ENCODE data around the gene KCP.

KCP gene

DNA sequence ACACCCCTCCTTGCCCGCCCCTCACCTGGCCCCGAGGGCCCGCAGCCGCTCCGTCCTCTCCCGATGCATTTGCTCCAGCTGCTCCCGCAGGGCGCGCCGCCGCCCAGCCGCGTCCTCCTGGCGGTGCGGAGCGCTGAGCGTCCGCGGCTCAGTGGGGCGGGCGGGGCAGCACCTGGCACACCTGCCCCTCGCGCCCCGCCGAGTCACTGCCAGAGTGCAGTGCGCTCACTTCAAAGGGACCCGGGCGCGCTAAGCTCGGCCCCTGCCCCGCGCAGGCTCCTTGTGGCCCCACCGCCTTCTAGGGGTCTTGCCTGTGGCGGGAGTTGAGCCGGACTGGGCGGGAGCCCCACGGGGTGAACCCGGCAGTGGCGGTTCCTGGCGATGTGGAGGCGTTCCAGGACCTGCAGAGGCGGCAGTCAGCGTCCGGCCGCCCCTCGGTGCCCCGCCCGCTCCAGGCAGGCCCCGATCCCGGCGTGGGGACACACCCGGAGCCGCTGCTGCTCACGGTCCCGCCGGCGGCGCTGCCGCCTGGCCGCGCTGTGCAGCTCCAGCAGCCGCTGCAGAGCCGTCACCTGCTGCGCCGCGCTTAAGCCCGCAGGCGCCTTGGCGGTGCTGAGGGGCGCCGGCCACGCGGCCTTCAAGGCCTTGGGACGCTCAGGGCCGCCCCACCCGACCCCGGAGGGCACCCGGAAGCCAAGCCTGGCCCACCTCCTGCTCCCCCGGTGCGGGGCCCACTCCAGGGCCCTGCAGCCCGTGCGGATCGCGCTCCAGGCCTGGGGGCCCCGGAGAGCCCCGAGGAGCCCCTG lies 41.2 kb downstream of the KCP start:
- peak; percentile 32 for DNase-seq

DNA sequence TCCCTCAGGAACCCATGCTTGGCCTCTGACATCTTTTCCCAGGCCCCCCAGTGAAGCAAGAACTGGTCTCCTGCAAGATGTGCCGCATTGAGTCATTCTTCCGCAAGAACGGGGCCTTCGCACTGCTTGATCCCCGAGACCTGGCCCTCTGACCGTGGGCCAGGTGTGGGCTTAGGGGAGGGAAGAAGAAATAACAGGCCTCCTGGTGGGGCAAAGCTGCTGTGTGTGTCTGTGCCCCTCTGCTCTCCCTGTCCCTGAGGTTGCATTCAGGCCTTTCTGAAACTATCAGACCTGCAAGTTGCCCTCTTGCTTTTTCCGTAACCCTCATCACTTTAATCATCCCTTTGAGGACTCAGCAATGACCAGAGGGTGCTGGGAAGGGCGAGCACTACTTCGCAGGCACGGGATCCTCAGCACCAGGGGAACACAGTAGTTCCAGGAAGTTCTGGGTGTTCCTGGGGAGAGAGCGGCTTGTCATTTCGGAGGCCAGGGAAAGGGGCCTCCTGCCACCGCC lies 41.8 kb downstream of the KCP start:
- DNase-seq, result no peak

DNA sequence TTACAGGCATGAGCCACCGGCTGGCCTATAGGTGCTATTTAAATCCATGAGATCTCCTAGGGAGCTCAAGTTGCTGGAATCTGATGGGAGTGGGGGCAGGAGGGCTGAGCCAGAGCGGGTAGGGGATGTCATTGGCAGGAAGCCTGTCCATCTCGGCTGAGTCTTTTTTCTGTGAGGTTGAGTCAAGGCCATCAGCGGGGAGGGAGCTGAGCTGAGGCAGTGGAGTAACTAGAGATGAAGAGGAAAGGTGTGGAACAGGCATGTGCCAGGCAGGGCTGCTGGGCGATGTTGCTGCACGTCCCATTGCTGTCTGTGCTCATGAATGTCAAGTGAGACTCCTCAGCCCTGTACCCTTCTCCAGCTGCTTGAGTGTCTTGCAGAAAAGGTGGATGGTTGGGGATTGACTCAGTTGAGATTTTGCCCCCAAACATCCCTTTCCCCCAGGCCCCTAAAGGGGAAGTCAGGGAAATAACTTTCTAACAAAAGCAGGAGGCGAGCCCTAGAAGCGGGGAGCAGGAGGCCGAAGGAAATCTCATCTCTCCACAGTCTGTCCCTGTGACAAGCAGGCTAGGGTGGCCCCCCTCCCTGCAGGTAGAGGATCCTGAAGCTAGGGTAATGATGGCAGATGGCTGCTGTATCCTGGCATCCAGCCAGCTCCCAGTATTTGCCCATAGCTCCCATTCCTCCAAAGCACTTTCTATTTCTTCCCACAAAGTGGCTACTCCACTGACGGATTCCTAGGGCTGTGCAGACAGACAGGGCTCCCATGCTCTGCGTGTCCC lies 42.5 kb downstream of the KCP start:
- peak; percentile 63 for DNase-seq

DNA sequence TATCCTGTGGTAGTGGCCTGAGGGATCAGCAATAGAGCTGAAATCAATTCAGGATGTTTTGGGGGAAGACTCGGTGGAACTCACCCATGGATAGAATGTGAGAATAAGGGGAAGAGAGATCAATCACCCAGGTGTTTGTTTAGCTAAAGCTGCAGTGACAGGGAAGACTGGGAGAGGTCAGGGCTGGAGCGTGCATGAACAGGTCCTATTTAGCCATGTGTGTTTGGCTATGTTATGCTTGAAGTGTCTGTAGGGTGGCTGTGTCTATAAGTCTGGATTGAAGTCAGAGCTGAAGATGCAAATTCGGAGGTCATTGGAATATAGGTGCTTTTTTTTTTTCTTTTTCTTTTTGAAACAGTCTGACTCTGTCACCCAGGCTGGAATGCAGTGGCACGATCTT lies 43.3 kb downstream of the KCP start:
- no peak for DNase-seq

DNA sequence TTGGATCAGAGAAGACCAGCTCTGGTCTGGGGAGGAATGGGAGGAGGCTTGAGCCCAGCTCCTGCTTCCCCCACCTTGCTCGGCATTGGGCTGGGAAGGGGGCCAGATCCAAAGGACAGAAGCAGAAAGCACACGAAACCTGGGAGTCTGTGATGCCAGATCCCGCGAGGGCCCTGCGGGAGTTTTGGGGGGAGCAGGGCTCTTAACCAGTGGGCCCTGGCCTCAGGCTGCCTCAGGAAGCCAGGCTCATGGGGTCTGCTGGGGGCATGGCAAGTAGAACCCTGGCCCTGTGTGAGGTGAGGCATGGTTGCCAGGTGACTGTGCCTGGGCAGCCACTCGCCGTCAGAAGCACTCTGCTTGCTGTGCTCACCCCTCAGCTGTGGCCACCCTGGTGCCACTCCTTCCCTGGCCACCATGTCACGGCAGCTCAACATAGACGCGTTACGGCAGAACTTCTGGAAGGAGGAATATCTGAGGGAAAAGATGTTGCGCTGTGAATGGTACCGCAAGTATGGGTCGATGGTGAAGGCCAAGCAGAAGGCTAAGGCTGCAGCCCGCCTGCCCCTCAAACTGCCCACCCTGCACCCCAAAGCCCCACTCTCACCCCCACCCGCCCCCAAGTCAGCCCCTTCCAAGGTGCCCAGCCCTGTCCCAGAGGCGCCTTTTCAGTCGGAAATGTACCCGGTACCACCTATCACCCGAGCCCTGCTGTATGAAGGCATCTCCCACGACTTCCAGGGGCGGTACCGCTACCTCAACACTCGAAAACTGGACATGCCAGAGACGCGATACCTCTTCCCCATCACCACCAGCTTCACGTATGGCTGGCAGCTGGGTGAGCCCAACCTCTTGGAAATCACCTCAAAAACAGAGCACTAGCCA lies 44.3 kb downstream of the KCP start:
- no peak for DNase-seq

DNA sequence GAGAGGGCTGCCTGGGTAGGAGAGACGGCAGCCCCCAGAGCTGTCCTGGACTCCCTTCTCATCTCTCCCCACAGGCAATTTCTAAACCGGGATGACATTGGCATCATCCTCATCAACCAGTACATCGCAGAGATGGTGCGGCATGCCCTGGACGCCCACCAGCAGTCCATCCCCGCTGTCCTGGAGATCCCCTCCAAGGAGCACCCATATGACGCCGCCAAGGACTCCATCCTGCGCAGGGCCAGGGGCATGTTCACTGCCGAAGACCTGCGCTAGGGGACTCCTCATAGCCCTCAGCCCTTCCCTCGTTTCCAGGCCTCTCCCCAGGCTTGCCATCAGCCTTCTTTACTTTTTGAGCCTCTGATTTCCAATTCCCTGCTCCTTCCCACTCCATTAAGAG lies 45.2 kb downstream of the KCP start:
- DNase-seq, result no peak

DNA sequence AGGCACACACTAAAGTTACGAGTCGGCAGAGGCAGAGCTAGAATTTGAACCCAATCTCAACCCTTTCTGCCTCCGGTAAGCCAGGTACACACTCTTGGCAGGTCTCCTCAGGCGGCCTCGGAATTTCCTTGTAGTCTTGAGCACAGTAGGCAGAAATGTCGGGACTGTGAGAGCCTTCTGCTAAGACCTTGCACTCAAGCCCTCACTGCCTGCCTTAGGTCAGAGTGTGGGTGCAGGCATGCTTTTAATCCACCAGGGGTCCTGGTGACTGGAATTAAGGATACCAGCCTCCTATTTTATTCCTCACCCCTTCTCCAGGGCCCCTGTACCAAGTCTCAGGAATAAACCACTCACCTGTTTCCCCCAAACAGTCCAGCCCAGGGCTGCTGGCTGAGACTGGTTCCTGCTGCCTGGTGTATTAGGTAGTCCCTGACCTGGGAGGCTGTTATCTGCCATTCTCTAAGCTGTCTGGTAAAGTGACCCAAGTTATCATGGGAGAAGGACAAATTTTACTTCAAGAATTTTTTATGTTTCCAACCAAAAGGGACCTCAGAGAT lies 47.0 kb downstream of the KCP start:
- DNase-seq, result peak; percentile 23

DNA sequence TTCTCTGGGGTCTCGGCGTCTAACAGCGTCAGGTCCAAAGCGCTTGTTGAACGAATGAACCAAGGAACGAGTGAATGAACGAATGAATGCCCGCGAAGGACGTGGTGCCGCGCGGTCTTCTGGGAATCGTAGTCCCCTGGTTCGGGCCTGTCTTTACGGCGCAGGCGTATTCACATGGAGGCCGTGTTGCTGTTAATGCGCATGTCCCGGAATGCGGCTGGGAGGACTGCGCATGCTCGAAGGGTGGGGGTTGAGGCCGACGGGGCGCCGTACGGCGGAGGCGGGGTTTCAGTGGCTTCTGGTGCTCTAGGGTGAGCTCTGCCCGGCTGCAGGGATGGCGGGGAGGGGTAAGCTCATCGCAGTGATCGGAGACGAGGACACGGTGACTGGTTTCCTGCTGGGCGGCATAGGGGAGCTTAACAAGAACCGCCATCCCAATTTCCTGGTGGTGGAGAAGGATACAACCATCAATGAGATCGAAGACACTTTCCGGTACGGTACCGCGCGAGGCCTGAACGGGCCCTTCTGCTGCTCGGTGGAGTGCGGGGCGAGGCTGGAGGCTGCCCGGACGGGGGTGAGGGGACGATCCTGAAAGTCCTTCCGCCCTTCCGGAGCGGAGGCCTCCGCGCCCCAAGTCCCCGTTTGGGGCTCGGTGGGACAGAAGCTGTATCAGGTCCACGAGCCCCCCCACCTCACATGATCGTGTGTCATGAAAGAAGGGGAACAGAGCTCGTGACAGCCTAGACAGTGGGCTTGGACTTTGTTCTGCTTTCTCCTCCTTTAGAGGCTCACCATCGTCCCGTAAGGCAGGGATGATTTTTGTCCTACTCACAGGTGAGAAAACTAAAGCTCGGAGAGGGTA lies 47.7 kb downstream of the KCP start, which contains the start of gene ATP6V1F:
ATP6V1F (plus strand) TSS at position 286 of the 862 bp plus-strand sequence; CDS start at position 335, 49 bp downstream.
- DNase-seq, result peak; percentile 92

DNA sequence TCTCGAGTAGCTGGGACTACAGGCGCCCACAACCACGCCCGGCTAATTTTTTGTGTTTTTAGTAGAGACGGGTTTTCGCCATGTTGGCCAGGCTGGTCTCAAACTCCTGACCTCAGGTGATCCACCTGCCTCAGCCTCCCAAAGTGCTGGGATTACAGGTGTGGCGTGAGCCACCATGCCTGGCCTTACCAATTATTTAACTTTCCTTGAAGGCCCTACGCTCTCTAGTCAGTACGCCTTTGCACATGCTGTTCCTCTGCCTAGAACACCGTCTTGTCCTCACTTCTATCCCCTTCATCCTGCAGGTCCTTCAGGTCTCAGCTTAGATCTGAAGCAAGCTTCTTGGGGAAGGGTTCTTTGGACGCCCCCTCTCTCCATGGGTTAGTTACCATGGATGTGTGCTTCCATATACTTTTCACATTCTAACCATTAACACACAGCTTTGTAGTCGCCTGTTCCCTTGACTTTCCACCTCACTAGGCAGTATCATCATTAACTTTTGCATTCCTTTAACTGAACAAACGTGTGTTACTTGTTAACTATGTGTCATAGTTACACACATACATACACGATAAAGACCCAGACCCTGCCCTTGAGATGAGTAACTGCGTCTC lies 48.4 kb downstream of the KCP start:
- DNase-seq, result no peak

DNA sequence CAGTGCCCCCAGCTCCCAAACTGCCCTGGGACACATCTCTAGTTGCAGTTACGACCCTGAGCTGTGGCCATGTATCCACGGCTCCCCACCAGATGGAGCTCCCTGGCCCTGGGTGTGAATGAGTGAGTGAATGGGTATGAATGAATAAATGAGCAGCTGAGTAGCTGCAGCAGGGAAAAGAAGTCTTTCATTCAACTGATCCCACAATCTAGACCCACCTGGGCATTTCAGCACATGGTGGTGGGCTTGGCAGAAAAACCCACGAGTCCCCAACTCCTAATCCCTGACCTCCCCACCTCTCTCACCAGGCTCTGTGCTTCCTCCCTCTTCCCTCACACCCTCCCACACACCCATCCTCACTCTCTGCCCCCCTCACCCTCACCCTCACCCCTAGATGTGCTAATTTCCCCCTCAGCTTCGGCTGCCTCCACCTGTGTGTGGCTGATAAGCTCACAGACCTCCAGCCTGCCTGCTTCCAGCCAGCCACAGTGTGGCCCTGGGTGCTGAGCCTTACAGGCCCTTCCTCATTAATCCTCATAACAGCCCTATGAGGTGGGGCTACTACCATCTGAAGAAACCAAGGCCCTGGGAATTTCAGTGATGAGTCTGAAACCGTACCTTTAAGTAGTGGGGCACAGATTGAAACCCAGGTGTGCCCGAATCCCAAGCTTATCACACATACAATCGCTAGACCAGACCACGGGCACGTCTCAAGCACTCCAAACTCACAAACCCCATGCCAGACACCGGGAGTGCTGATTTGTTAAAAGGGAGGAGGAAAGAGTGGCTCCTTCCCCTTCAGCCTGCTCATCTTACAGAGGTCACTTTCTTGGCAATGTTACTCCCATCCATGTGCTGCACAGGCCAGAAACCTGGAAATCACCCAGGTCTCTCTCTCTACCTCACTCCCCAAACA lies 50.1 kb downstream of the KCP start:
- DNase-seq, result no peak

DNA sequence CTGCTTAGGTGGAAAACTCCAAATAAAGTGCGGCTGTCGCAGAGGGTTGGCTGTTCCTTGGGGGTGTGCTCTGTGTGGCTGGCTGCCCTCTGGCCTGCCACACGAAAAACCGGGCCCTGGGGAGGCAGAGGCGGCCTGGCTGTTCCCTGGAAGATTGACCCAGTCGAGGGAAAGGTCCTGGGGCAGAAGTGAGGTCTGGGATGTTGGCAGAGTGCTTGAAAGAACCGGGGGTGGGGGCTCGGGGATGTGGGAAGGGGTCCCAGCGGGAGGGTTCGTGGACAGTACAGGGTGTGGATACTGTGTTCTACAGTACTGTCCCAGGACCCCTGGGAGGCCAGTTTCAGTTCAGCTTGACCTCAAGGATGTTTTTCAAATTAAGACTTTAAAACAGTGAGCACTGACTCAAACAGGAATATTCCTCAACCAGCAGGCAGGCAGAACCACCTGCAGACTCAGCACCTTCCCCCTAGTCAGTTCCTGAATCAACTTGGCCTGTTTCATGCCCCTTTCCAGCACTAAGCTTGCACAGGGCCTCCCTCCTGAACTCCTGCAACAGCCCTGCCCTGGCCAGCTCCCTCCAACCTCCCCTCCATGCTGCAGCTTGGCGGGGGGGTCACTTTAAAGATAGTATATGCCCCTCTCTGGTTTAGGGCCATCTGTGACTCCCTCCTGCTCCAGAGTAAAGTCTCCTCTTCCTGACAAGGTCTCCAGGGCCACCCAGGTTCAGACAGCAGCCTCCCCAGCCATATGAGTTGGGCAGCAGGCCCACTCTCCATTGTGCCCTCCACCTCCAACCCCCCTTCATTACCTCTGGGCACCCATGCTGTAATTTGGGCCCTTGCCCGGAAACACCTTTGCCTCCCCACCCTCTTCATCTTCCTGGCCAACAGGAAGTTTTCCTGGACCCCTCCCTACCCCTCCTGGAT lies 51.0 kb downstream of the KCP start:
- no peak for DNase-seq

DNA sequence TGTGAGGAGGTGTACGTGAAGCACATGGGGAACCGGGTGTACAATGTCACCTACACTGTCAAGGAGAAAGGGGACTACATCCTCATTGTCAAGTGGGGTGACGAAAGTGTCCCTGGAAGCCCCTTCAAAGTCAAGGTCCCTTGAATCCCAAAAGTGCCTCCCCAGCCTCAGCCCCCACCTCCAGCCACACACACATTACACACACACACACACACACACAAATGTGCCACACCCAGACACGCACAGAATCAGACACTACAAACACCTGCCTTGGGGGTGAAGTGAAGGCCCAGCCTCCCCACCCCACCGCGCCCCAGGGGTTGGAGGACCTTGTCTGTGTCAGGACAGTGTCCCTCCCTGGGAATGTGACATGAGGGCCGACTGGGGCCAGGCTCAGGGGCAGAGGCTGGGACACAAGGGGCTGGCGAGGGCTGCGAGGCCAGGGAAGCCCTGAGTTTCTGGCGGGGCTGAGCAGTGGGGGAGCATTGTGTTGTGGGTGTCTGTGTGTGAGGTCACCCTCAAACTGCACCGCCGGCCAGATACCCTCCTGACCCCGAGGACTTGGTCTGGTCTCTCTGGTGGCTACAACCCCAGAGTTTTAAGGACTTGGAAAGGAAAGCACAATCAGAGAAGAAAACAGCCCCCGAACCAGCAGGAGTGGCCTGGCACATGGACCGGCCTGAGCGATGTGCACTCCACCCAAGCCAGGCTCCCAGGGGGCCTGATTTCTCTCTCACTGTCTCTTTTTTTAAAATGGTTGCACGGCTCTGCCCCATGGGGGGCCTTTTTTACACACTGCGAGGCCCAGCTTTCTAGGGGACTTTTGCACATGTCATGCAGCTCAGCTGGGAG lies 51.9 kb downstream of the KCP start:
- DNase-seq, result no peak

DNA sequence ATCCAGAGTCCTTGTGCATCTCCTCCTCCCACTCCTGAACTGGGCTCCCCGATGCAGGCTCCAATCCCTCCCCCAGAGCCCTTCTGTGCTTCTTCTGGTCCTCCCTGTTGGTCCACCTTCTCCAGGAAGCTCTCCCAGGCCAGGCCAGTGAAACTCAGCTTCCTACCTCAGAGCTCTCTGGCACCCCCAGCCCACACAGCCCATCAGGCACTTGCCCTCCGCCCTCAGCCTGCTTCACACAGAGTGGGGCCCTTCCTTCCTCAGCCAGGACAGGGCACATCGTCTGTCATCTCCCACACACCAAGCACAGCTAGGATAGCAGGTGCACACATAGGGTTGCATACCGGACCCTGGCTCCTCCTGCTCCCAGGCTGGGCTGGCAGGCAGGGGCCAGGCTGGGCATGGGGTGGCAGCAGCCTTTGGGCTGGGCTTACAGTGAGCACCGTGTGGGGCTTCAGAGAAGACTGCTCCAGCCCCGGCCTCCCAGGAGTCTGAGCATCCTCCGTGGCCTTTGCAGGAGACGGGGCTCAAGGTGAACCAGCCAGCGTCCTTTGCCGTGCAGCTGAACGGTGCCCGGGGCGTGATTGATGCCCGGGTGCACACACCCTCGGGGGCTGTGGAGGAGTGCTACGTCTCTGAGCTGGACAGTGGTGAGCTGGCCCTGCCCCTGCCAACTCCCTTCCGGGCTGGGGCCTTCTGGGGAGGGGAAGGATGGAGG lies 54.3 kb downstream of the KCP start:
- DNase-seq, result no peak

DNA sequence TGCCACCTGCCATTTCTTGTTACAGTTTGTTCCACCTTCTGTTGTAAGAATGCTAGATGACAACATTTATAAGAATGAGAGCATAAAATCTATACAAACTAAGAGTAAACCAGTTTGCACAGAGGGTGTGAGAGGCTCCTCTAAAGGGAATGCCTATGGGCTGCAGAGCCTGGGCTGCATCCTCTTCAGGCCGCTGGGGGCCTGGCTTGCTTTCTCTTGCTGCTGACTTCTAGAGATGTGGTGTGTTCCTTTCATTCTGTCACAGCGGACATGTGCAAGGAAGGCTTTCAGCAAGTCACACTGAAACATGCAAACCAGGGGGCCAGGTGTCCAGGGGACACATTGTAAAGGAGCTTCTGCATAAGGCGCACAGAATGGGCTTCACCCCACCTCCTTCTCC lies 55.0 kb downstream of the KCP start:
- DNase-seq, result no peak

DNA sequence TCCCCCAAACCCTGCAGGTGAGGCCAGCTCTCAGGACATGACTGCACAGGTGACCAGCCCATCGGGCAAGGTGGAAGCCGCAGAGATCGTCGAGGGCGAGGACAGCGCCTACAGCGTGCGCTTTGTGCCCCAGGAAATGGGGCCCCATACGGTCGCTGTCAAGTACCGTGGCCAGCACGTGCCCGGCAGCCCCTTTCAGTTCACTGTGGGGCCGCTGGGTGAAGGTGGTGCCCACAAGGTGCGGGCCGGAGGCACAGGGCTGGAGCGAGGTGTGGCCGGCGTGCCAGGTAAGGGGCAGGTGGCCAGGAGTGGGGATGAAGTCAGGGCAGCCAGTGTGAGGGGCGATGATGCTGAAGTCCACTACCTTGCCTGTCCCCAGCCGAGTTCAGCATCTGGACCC lies 56.1 kb downstream of the KCP start:
- no peak for DNase-seq

DNA sequence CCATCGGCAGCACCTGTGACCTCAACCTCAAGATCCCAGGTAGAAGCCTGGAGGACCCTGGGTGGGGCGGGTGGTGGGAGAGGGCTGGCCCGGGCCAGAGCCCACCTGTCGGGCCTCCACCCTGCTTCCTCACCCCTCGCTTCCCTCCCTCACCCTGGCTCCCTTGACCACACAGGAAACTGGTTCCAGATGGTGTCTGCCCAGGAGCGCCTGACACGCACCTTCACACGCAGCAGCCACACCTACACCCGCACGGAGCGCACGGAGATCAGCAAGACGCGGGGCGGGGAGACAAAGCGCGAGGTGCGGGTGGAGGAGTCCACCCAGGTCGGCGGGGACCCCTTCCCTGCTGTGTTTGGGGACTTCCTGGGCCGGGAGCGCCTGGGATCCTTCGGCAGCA lies 56.7 kb downstream of the KCP start:
- no peak for DNase-seq
